ENCODE data around the gene TRABD2B. TPM values are rescaled to one million over a fixed set of nuclear protein-coding genes. Genes with fewer than 3 reads are reported as not detected.

The TRABD2B gene
- total and polyA plus RNA-seq, 2 of the 13 experiments (the other 11 are each of a cell fraction or from before 2014, with no cell fraction given), result 0.04 TPM; not detected in 1

GRCh38 chr1:47948126-47948525 is 49.1 kb downstream of the TRABD2B start:
- FAIRE-seq, result peak; percentile 70
- ATAC-seq, result peak; percentile 91
- intact Hi-C loops (cut with micrococcal nuclease; ENCODE audit: unreplicated experiment) (loop anchor here (1.0 kb wide), 1 partner anchor 113 kb away; no protein-coding TSS in a partner anchor), in situ Hi-C loops (cut with HindIII; ENCODE audit: extremely low pct_ligation_motif_present, low pct_unique_long_range_greater_than_20kb) (no loop called here)
- WGBS (ENCODE audit: low lambda C conversion rate), result 0% methylated on average over 4 of the region's 5 CpGs
- H3K9ac ChIP-seq (ENCODE audit: insufficient read depth, low read depth, low read length), result no peak overlapping the region
- H3K4me1 ChIP-seq (ENCODE audit: insufficient read depth, low read length), result peaks cover 16% of the 10 kb centered on the region
- H3K27ac ChIP-seq (ENCODE audit: extremely low read length, insufficient read depth, low read length), result no peak overlapping the region
- no peaks in the 10 kb centered on the region for H4K20me1 ChIP-seq (ENCODE audit: insufficient read depth, low read length)
- peak; percentile 51 for DNase-seq (ENCODE audit: low spot score)
- H3K79me2 ChIP-seq (ENCODE audit: insufficient read depth, low read length), result no peaks in the 10 kb centered on the region
- H3K36me3 ChIP-seq (replicated peaks in 1 of 2; ENCODE audit: control insufficient read depth in 1 of 2, insufficient read depth in 2 of 2, low read length in 2 of 2), result no peaks in the 10 kb centered on the region
- BruUV-seq (replicated peaks), result no TSS peak
- H3K9me3 ChIP-seq (ENCODE audit: low read length), result no peaks in the 10 kb centered on the region
- CTCF ChIA-PET (ENCODE audit: low intra/inter-chr PET ratio, low total read pairs), result interaction anchor here (1.6 kb wide), 1 partner anchor 113 kb away, joined by 5 read pairs; no protein-coding TSS in a partner anchor
- no peak overlapping the region for H3K4me3 ChIP-seq (replicated peaks in 1 of 3; ENCODE audit: insufficient read depth in 1 of 3, low read depth in 2 of 3, low read length in 3 of 3)
- no peak overlapping the region for H2AFZ ChIP-seq (ENCODE audit: low read length)
- H3K27me3 ChIP-seq (ENCODE audit: control insufficient read depth in 1 of 2, insufficient read depth in 2 of 2, low read length in 2 of 2), result peaks cover 3 to 17% of the 10 kb centered on the region in 2 experiments; a peak in 4 of 5 replicates
- H3K4me2 ChIP-seq (ENCODE audit: low read depth, low read length), result no peak overlapping the region
- POLR2A ChIA-PET, result no interaction called here
- no peak for TF ChIP-seq MEF2D (CRISPR knock-in tag; IDR thresholded peaks at IDR 0.05)
- TF ChIP-seq, protein P1, sequence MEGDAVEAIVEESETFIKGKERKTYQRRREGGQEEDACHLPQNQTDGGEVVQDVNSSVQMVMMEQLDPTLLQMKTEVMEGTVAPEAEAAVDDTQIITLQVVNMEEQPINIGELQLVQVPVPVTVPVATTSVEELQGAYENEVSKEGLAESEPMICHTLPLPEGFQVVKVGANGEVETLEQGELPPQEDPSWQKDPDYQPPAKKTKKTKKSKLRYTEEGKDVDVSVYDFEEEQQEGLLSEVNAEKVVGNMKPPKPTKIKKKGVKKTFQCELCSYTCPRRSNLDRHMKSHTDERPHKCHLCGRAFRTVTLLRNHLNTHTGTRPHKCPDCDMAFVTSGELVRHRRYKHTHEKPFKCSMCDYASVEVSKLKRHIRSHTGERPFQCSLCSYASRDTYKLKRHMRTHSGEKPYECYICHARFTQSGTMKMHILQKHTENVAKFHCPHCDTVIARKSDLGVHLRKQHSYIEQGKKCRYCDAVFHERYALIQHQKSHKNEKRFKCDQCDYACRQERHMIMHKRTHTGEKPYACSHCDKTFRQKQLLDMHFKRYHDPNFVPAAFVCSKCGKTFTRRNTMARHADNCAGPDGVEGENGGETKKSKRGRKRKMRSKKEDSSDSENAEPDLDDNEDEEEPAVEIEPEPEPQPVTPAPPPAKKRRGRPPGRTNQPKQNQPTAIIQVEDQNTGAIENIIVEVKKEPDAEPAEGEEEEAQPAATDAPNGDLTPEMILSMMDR (CRISPR knock-in tag; IDR thresholded peaks at IDR 0.05), result peak; percentile 73
- TF ChIP-seq ZNF839 (CRISPR knock-in tag; IDR thresholded peaks at IDR 0.05; ENCODE audit: borderline replicate concordance), result no peak
- no peak for TF ChIP-seq ZNF431 (CRISPR knock-in tag; IDR thresholded peaks at IDR 0.05; ENCODE audit: borderline replicate concordance, low read depth)
- no peak for TF ChIP-seq ZNF136 (CRISPR knock-in tag; IDR thresholded peaks at IDR 0.05; ENCODE audit: low read depth)
- TF ChIP-seq ETV5 (CRISPR knock-in tag; IDR thresholded peaks at IDR 0.05; ENCODE audit: borderline replicate concordance), result peak; percentile 29; the same call in 1 of the 2 replicates
- TF ChIP-seq, protein P2, sequence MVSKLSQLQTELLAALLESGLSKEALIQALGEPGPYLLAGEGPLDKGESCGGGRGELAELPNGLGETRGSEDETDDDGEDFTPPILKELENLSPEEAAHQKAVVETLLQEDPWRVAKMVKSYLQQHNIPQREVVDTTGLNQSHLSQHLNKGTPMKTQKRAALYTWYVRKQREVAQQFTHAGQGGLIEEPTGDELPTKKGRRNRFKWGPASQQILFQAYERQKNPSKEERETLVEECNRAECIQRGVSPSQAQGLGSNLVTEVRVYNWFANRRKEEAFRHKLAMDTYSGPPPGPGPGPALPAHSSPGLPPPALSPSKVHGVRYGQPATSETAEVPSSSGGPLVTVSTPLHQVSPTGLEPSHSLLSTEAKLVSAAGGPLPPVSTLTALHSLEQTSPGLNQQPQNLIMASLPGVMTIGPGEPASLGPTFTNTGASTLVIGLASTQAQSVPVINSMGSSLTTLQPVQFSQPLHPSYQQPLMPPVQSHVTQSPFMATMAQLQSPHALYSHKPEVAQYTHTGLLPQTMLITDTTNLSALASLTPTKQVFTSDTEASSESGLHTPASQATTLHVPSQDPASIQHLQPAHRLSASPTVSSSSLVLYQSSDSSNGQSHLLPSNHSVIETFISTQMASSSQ (IDR thresholded peaks at IDR 0.05; ENCODE audit: low read depth), result peak; percentile 63
- TF ChIP-seq, protein P2 (CRISPR knock-in tag; IDR thresholded peaks at IDR 0.05; ENCODE audit: borderline replicate concordance), result peak; percentile 46; the same call in 1 of the 2 replicates
- peak; percentile 77 for TF ChIP-seq STAG1 (CRISPR knock-in tag; IDR thresholded peaks at IDR 0.05)
- peak; percentile 35 for TF ChIP-seq ZEB1 (IDR thresholded peaks at IDR 0.05; ENCODE audit: insufficient replicate concordance, low read depth)
- peak; percentile 49; the same call in 1 of the 2 replicates for TF ChIP-seq HNF1B (CRISPR knock-in tag; IDR thresholded peaks at IDR 0.05)
- TF ChIP-seq, protein P3, sequence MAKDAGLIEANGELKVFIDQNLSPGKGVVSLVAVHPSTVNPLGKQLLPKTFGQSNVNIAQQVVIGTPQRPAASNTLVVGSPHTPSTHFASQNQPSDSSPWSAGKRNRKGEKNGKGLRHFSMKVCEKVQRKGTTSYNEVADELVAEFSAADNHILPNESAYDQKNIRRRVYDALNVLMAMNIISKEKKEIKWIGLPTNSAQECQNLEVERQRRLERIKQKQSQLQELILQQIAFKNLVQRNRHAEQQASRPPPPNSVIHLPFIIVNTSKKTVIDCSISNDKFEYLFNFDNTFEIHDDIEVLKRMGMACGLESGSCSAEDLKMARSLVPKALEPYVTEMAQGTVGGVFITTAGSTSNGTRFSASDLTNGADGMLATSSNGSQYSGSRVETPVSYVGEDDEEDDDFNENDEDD (CRISPR knock-in tag; IDR thresholded peaks at IDR 0.05; ENCODE audit: borderline replicate concordance), result no peak
- TF ChIP-seq ZMYM3 (CRISPR knock-in tag; IDR thresholded peaks at IDR 0.05), result no peak
- no peak for TF ChIP-seq PHF20 (CRISPR knock-in tag; IDR thresholded peaks at IDR 0.05)
- TF ChIP-seq NCOA5 (CRISPR knock-in tag; IDR thresholded peaks at IDR 0.05), result no peak
- TF ChIP-seq RAD21 (CRISPR knock-in tag; IDR thresholded peaks at IDR 0.05), result peak; percentile 42; the same call in 1 of the 2 replicates
- no peak for TF ChIP-seq ZNF44 (CRISPR knock-in tag; IDR thresholded peaks at IDR 0.05)
